ENCODE measurements around the gene PTPRM.

DNA sequence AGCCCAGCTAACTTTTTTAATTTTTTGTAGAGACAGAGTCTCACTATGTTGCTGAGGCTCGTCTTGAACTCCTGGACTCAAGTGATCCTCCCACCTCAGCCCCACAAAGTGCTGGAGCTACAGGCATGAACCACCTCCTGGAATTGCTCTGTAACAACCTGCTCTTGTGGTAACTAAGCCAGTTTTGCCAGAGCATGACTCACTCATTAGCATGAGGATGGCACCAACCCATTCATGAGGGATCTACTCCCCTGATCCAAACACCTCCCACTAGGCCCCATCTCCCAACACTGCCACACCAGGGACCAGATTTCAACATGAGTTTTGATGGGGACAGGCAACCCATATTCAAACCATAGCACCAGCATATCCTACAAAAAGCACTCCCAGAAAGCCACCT, 693.2 kb downstream of the PTPRM start:
- TF ChIP-seq, protein P1, sequence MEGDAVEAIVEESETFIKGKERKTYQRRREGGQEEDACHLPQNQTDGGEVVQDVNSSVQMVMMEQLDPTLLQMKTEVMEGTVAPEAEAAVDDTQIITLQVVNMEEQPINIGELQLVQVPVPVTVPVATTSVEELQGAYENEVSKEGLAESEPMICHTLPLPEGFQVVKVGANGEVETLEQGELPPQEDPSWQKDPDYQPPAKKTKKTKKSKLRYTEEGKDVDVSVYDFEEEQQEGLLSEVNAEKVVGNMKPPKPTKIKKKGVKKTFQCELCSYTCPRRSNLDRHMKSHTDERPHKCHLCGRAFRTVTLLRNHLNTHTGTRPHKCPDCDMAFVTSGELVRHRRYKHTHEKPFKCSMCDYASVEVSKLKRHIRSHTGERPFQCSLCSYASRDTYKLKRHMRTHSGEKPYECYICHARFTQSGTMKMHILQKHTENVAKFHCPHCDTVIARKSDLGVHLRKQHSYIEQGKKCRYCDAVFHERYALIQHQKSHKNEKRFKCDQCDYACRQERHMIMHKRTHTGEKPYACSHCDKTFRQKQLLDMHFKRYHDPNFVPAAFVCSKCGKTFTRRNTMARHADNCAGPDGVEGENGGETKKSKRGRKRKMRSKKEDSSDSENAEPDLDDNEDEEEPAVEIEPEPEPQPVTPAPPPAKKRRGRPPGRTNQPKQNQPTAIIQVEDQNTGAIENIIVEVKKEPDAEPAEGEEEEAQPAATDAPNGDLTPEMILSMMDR (IDR thresholded peaks at IDR 0.05; ENCODE audit: insufficient read depth, low read length, poor library complexity, severe bottlenecking): no peak
- no peak for TF ChIP-seq EZH2phosphoT487 (conservative IDR thresholded peaks at IDR 0.05; ENCODE audit: low read length)

Measured in SU-DHL-6 (cell line).